KG1 (cell line): ENCODE data around the gene CRHR1.

Experiments used
- DNase-seq: peaks from one replicate; lab custom pipeline; 2025; lab: John Stamatoyannopoulos, UW

CRHR1 gene

DNA sequence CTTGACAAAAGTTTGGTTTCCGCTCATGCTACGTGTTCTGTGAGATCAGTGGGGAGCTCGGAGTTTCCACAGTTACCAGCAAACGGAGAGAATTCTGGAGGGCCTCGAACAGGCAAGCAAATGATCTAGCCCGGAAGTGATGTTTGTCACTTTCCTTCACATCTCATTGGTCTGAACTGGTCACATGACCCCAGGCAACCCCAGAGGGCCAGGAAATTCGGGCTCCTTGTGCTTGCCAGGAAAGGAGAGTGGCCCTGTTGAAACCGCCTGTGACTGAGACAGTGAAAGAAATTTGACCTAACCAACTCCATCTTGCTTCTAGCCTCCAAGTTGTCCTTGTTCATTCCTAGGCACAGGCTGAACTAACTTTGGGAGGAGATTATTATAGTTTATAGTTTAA is 83.6 kb downstream of the CRHR1 start:
- no peak for DNase-seq

DNA sequence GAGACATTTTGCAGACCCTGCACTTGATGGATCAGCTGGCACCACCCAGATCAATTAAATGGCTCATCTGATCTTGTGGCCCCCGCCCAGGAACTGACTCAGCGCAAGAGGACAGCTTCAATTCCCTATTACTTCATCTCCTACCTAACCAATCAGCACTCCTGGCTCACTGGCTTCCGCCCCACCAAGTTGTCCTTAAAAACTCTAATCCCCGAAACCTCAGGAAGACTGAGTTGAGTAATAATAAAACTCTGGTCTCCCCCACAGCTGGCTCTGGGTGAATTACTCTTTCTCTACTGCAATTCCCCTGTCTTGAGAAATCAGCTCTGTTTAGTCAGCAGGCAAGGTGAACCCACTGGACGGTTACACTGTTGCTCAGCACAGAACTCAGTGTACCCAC is 84.2 kb downstream of the CRHR1 start:
- no peak for DNase-seq

DNA sequence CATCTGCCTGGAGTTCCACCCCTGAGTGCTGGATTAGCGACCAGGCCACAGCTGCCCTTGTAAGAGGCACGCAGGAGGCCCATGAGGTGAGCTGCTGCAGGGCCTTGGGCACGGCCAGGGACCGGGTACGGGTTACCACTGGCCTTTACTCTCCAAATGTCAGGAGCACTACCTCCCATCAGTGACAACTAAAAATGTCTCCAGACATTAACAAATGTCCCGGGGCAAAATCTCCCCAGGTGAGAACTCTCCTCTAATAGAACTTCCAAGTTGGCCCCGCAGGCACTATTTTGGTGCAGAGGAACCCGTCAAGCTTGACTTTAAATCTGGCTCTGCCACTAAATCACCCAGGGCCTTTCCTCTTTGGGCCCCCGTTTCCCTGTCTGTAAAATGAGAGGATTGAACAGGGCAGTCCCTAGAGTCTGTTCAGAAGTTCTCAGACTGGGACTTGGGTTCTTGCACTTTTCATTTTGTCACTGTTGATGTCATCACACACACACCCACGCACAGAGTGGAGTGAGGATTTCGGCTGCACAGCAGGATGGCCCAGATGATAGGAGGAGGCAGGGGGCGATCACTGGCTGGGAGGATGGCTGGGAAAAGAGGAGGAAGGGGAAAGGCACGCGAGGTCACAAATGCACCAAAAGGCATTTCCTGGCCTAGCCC is 85.7 kb downstream of the CRHR1 start:
- no peak for DNase-seq

DNA sequence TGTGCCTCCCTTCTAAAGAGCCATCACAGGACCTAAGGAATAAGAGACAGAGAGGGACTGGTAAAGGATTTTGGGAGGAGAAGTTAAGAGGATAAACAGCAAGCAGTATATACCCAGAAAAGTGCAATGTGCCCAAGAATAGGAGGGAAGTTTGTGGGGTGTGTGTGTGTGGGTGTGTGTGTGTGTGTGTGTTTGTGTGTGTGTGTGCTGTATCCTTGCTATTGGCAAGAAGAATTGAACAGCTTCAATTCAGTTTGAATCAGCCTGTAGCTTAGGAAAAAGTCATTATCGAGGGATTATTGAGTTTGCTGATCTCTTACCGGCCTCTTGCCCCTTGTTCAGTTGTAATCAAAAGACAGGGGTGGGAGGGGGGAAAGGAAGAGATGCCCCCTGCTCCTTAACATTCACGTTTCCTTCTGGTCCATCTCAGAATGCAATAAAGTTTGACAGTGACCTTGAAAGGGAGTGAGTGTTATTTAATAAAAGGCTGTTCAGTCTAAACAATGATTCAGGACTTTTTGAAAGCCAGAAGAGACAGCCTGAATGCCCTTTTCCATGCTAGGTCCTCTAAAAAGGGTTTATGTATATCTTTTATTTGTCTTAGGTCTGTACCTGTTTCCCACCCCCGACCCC is 86.3 kb downstream of the CRHR1 start:
- no peak for DNase-seq

DNA sequence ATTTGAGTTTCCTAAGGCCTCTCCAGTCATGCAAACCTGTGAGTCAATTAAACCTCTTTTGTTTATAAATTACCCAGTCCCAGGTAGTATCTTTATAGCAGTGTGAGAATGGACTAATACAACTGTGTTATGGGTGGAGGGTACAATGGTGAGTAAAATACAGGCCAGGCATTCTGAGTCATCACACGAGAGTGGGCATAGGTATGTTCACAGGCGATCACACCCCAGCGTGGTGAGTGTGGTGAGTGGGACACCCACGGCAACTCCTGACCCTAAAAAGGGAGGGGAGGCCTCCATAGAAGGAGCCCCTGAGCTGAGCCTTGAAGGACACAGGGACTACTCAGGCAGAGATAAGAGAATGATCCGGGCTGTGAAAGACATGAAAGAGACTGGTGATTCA is 87.6 kb downstream of the CRHR1 start:
- DNase-seq = no peak

DNA sequence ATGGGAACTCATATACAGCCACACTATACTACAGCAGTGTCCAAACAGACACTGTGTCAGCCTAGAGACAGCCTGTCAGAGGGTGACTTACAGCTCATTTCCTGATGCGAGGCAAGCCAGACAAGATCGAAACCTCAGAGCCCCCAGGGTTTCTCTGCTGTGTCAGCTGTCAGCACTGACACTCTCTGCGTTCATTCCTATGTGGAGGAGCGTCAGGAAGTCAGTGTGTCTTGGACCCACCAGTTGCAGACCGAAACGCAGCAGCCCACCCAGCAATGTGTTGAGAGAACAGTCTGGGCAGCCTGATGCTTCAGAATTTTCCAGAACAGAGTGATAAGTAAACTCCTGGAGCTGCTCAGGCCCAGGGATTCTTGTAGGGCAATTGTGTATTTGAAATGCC is 89.6 kb downstream of the CRHR1 start:
- DNase-seq = peak; percentile 9

DNA sequence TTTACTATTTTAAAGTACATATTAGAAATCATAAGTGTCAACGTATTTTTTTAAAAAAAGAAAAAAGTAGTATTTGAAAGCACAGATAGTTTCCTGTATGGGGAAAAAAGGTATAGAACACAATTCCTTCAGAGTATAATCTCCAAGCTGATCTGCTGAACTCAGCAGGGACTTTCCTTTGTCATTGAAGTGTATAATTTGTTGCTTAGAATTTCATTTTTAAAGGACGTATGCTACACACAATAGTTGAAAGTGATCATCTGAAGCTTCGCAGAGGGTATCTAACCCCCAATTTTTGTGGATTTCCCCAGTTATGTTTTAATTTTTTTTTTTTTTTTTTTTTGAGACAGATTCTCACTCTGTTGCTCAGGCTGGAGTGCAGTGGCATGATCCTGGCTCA is 90.0 kb downstream of the CRHR1 start:
- DNase-seq = no peak

DNA sequence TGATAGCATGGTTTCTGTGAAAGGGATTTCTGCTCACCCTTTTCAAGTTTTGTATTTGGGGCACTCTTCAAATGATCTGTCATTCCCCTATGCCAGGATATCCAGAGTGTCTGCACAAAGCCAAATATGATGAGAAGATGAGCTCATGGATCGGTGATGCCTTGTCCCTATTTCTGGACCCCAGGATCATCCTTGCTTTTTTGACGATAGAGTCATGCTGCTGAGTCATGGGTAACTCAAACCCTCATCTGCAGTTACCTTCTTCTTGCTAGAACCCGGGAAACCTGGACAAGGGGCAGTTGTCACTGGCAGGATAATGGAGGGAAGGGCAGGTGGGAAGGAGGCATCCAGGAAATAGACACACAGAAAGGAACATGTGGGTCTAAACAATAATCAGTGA is 92.4 kb downstream of the CRHR1 start:
- no peak for DNase-seq

DNA sequence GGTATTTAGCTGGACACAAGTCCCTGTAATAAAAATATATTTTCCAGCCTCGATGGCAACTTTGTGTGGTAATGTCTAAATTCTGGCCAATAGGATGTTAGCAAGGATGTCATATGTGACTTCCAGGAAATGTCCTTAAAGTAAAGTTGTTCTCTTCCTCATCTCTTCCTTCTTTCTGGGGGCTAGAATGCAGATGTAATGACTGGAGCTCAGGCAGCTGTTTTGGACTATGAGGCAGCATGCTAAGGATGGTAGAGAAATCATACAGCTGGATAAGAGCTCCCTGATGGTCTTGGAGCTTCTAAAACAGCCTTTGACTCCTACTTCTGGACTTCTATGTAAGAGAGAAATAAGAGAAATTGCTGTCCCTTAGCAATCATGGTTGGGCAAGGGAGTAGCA is 93.3 kb downstream of the CRHR1 start:
- DNase-seq = no peak

DNA sequence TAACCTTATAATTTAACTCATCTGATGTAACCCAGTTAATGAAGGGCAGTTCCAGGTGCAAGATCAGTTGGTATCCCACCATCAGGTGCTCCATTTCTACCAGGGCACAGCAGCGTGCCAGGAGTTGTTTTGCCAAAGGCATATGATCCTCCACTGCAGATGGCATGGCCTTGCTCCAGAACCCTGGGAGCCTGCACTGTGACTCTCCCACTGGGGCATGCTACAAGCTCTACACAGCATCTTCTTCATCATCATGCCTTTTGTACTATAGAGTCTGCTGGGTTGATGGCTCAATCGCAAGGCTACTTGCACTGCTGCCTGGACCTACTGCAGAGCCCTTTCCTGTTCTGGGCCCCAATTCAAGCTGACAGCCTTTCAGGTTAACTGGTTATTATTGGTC is 98.9 kb downstream of the CRHR1 start:
- no peak for DNase-seq
